SU-DHL-6 (cell line): ENCODE data around the gene HELZ2.

ENCODE experiments used
- H2AFZ ChIP-seq: fragments of 200-600 bp; sonication (generic); 2 replicates; pipeline ENCODE4 v1.6.1; 2014; ENCODE audit warnings: low read depth, mild to moderate bottlenecking, moderate library complexity, mixed read lengths, antibody characterized with exemption, low read length; ENCODE audit not compliant: severe bottlenecking
- H3F3A ChIP-seq: fragments of 200-600 bp; shearing (Covaris generic); 2 replicates; pipeline ENCODE4 v1.6.0; 2016; ENCODE audit warnings: antibody characterized with exemption, mild to moderate bottlenecking; ENCODE audit not compliant: insufficient read depth
- H3K27ac ChIP-seq: fragments of 200-600 bp; sonication (generic); 2 replicates; pipeline ENCODE4 v1.5.1; 2016; ENCODE audit warnings: low read depth, mild to moderate bottlenecking, low read length, moderate library complexity, mixed read lengths
- H3K27me3 ChIP-seq: fragments of 200-600 bp; sonication (generic), shearing (Covaris generic); 2 replicates; pipeline ENCODE4 v1.6.0; 2014; ENCODE audit warnings: mild to moderate bottlenecking, low read length
- H3K36me3 ChIP-seq: fragments of 200-600 bp; sonication (generic); 2 replicates; pipeline ENCODE4 v1.6.1; 2014; ENCODE audit warnings: mild to moderate bottlenecking, low read length, mixed read lengths
- H3K4me2 ChIP-seq: fragments of 300-600, 200-600 bp; shearing (Covaris generic), sonication (generic); 2 replicates; pipeline ENCODE4 v1.6.0; 2014; ENCODE audit warnings: low read length, low read depth, mild to moderate bottlenecking; ENCODE audit not compliant: poor library complexity, severe bottlenecking
- H3K4me3 ChIP-seq: fragments of 200-600 bp; sonication (generic); 2 replicates; pipeline ENCODE4 v1.5.1; 2014; ENCODE audit warnings: antibody characterized with exemption, low read length, mild to moderate bottlenecking, mixed read lengths; ENCODE audit not compliant: insufficient read depth, poor library complexity, severe bottlenecking
- H3K79me2 ChIP-seq: fragments of 200-600 bp; sonication (generic); 2 replicates; pipeline ENCODE4 v1.6.1; 2014; ENCODE audit warnings: mild to moderate bottlenecking, low read length, moderate library complexity; ENCODE audit not compliant: insufficient read depth
- H3K9ac ChIP-seq: fragments of 200-600 bp; sonication (generic); 2 replicates; pipeline ENCODE4 v1.7.0; 2014; ENCODE audit warnings: mild to moderate bottlenecking, low read length
- H3K9me2 ChIP-seq: fragments of 200-600 bp; sonication (generic); replicated peaks from 2 replicates; pipeline ENCODE4 v1.6.1; 2014; ENCODE audit warnings: low read length; ENCODE audit not compliant: insufficient read depth
- H3K9me3 ChIP-seq: fragments of 200-600 bp; sonication (generic); 2 replicates; pipeline ENCODE4 v1.6.1; 2014; ENCODE audit warnings: low read length, mixed read lengths; ENCODE audit not compliant: insufficient read depth
- H4K20me1 ChIP-seq: fragments of 200-600 bp; sonication (generic); 2 replicates; pipeline ENCODE4 v1.6.1; 2014; ENCODE audit warnings: low read depth, mild to moderate bottlenecking, antibody characterized with exemption, low read length, moderate library complexity, mixed read lengths
- EZH2phosphoT487 ChIP-seq: fragments of 200-600 bp; sonication (generic), shearing (Covaris generic); conservative IDR thresholded peaks from 2 replicates; pipeline ENCODE4 v1.6.1; 2018; ENCODE audit warnings: mild to moderate bottlenecking, antibody characterized with exemption, low read length, moderate library complexity, mixed read lengths
- TF ChIP-seq, protein P1 (sequence below): fragments of 200-600 bp; sonication (generic); IDR thresholded peaks from one replicate; pipeline ENCODE4 v1.5.1; 2017; ENCODE audit warnings: antibody characterized with exemption, mild to moderate bottlenecking, low read length, moderate library complexity; ENCODE audit not compliant: insufficient read depth, poor library complexity, severe bottlenecking

HELZ2 gene

DNA sequence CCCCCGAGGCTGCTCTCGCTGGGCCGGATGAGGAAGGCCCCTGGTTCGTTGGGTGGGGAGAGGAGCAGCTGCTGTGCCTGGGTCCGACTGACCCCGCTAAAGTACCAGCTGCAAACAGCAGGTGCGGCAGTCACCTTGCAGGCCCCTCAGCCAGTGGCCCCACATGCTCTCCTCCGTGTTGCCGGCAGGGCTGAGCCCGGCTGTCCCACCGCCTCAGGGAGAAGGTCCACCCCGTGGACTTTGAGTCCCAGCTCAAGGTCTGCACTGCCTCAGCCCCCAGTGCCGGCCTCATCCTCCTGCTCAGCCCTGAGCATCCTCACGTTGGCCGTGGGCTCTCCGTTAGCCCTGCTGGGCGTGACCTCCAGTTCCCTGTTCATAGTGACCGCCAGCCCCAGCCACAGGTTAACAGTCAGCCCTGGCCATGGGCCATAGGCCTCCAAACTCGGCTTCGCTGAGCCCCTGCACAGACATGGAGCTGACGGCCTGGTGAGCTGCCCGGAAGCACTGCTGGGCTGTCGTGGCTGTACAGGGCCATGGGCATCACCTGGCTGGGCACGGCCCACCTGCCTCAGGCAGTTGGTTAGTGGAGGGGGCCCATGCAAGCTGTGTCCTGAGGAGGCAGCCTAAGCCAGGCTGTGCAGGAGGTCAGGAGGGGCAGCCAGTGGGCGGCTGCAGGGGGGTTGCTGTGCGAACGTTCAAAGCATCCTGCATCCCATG lies 29.6 kb downstream of the HELZ2 start:
- H3K4me3 ChIP-seq: no peak overlapping the region
- H3K9me3 ChIP-seq: no peaks in the 10 kb centered on the region
- no peaks in the 10 kb centered on the region; the same call in 1 of the 2 replicates for H4K20me1 ChIP-seq
- no peaks in the 10 kb centered on the region for H3K9me2 ChIP-seq
- no peaks in the 10 kb centered on the region for H3K27me3 ChIP-seq
- no peaks in the 10 kb centered on the region for H3K36me3 ChIP-seq
- no peak overlapping the region for H2AFZ ChIP-seq
- no peaks in the 10 kb centered on the region for H3K79me2 ChIP-seq
- H3F3A ChIP-seq: no peaks in the 10 kb centered on the region
- no peak overlapping the region for H3K9ac ChIP-seq
- H3K4me2 ChIP-seq: no peak overlapping the region
- no peak overlapping the region for H3K27ac ChIP-seq
- TF ChIP-seq, protein P1, sequence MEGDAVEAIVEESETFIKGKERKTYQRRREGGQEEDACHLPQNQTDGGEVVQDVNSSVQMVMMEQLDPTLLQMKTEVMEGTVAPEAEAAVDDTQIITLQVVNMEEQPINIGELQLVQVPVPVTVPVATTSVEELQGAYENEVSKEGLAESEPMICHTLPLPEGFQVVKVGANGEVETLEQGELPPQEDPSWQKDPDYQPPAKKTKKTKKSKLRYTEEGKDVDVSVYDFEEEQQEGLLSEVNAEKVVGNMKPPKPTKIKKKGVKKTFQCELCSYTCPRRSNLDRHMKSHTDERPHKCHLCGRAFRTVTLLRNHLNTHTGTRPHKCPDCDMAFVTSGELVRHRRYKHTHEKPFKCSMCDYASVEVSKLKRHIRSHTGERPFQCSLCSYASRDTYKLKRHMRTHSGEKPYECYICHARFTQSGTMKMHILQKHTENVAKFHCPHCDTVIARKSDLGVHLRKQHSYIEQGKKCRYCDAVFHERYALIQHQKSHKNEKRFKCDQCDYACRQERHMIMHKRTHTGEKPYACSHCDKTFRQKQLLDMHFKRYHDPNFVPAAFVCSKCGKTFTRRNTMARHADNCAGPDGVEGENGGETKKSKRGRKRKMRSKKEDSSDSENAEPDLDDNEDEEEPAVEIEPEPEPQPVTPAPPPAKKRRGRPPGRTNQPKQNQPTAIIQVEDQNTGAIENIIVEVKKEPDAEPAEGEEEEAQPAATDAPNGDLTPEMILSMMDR: no peak

DNA sequence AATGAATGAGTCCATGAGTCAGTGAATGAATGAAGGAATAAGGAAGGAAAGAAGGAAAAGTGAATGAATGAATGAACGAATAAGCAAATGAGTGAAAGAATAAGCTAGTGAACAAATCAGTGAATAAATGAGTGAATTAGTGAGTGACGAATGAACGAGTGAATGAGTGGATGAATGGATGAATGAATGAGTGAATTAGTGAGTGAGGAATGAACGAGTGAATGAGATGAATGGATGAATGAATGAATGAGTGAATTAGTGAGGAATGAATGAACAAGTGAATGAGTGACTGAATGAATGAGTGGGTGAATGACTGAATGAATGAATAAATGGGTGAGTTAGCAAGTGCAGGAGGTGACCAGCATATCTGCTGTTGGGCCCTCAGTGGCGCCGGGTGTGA lies 30.3 kb downstream of the HELZ2 start:
- no peaks in the 10 kb centered on the region for H3K9me2 ChIP-seq
- H2AFZ ChIP-seq: no peak overlapping the region
- H3K4me2 ChIP-seq: no peak overlapping the region
- no peak overlapping the region for H3K27ac ChIP-seq
- no peaks in the 10 kb centered on the region for H3K27me3 ChIP-seq
- no peaks in the 10 kb centered on the region for H3K36me3 ChIP-seq
- no peak overlapping the region for H3K9ac ChIP-seq
- no peaks in the 10 kb centered on the region; the same call in 1 of the 2 replicates for H4K20me1 ChIP-seq
- no peaks in the 10 kb centered on the region for H3K9me3 ChIP-seq
- H3F3A ChIP-seq: no peaks in the 10 kb centered on the region
- H3K79me2 ChIP-seq: no peaks in the 10 kb centered on the region
- TF ChIP-seq EZH2phosphoT487: no peak
- TF ChIP-seq, protein P1: no peak
- no peak overlapping the region for H3K4me3 ChIP-seq

DNA sequence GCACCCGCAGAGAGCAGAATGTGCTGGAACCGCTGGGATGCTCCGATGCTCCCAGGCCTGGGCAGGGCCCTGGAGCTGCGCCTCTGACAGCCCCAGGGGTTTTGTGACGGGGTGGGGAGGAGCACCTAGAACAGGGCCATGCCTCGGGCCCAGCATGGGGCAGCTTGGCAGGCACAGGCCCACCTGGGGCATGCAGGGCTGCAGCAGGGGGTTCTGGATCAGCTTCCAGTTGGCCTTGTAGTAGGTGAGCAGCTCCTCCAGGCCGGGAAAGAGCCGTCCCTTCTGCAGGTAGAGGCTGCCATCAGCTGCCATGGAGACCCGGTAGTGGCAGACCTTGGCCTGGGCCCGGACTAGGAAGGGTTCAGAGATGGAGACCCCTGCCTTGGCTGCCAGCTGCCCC lies 30.9 kb downstream of the HELZ2 start:
- Histone ChIP-seq H3K9ac (no peak overlapping the region), H3K79me2 (no peaks in the 10 kb centered on the region), H3K9me3 (no peaks in the 10 kb centered on the region), H3K27ac (no peak overlapping the region), H3F3A (no peaks in the 10 kb centered on the region), H3K9me2 (no peaks in the 10 kb centered on the region), H2AFZ (no peak overlapping the region), H3K27me3 (no peaks in the 10 kb centered on the region), H3K4me2 (no peak overlapping the region), H3K36me3 (no peaks in the 10 kb centered on the region), H4K20me1 (no peaks in the 10 kb centered on the region; the same call in 1 of the 2 replicates), H3K4me3 (no peak overlapping the region)
- TF ChIP-seq EZH2phosphoT487: no peak
- TF ChIP-seq, protein P1: no peak
